ENCODE data around the gene EGFLAM.

The EGFLAM gene

DNA sequence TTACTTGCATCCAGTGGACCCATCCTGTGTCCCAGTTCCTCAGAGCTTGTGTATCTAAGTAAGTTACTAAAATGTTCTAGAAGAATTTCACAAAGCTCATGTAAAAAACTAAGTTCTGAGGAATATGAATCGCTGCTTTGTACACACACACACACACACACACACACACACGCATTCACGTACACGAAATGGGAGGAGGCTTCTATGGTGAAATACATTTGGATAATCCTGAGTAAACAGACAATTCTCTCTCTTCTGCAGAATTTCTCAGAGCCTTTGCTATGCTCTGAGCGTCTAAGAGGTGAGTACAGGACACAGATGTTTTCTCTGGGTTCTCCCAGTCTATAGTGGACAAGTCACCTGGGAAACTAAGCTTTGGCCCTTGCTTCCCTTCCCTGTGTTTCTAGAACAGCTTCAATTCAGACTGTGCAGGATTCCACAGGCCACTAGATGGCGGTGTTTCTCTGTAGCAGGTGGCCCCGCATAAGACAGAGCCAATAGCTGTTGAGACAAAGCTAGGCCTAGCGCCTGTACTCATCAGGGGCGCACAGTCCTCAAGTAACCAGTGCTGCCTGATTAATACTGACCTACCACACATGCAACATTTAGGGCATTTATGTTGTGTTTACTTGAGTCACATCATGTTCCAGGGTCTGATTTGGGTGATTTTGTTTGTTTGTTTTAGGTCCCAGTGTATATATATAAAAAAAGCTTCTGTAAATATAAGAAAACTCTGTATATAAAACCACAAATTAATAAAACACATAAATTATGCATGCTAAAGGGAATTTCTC is 183.3 kb downstream of the EGFLAM start:
- Histone ChIP-seq H3K4me3 (0 out of 2 replicates have a peak overlapping the region, but pooled peaks have one; percentile 13), H3K36me3 (ENCODE audit: insufficient read depth, low read length) (0 out of 2 replicates have a peak, but pooled peaks cover 4% of the 10 kb centered on the region), H3K27ac (peak overlapping the region; percentile 62), H3K9ac (ENCODE audit: insufficient read length) (peak overlapping the region; percentile 48), H3K9me3 (ENCODE audit: low read depth, low read length) (peaks cover 3% of the 10 kb centered on the region; the same call in 1 of the 2 replicates)
- DNase-seq (ENCODE audit: low read depth, low spot score) = peak; percentile 93
- TF ChIP-seq FOXP2 (optimal IDR thresholded peaks at IDR 0.05; ENCODE audit: control extremely low read depth, extremely low read length, insufficient read depth) (peak; percentile 44), EZH2 (IDR thresholded peaks at IDR 0.05) (no peak)

DNA sequence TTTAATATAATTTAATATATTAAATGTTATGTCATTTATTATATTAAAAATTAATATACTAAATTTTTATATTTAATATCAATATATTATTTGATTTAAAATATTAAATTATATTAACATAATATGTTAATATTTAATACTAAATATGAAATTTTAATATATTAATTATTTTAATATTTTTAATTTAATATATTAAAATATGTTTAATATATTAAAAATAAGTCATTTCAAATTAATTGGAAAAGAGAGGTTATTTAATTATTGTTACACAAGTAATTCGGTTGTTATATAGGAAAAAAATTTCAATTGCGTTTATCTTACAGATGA is 183.9 kb downstream of the EGFLAM start:
- Histone ChIP-seq H3K9me3 (ENCODE audit: low read depth, low read length) (peaks cover 3% of the 10 kb centered on the region; the same call in 1 of the 2 replicates), H3K27ac (peak overlapping the region; percentile 73), H3K9ac (ENCODE audit: insufficient read length) (peak overlapping the region; percentile 44), H3K36me3 (ENCODE audit: insufficient read depth, low read length) (peaks cover 8% of the 10 kb centered on the region; the same call in 1 of the 2 replicates), H3K4me3 (no peak overlapping the region)
- no peak for DNase-seq (ENCODE audit: low read depth, low spot score)
- TF ChIP-seq EZH2 (IDR thresholded peaks at IDR 0.05) = no peak
- TF ChIP-seq POLR2AphosphoS5 (IDR thresholded peaks at IDR 0.05; ENCODE audit: borderline replicate concordance, low read depth, low read length) = no peak
- TF ChIP-seq FOXP2 (optimal IDR thresholded peaks at IDR 0.05; ENCODE audit: control extremely low read depth, extremely low read length, insufficient read depth) = no peak

DNA sequence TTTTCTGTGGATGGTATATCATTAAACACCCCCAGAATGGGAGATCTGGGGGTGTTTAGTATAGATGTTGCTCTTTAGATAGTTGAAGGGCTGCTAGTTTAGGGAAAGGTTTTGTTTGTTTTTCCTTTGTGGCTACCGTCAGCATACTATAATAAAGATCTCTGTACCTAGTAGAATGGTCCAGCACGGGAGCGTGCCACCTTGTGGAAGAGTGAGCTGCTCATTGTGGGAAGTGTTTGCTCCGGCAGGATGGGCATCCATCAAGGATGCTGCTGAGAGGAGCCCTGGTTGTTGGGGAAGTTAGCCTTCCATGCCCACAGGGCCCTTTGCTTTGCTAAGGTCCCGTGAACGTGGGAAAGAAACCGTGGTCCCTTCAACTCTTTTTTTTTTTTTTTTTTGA is 185.0 kb downstream of the EGFLAM start:
- no peak overlapping the region for H3K4me3 ChIP-seq
- TF ChIP-seq FOXP2 (optimal IDR thresholded peaks at IDR 0.05; ENCODE audit: control extremely low read depth, extremely low read length, insufficient read depth) (no peak), EZH2 (IDR thresholded peaks at IDR 0.05) (no peak), POLR2AphosphoS5 (IDR thresholded peaks at IDR 0.05; ENCODE audit: borderline replicate concordance, low read depth, low read length) (no peak)
- peaks cover 3% of the 10 kb centered on the region; the same call in 1 of the 2 replicates for H3K9me3 ChIP-seq (ENCODE audit: low read depth, low read length)
- no peak for DNase-seq (ENCODE audit: low read depth, low spot score)
- no peak overlapping the region for H3K9ac ChIP-seq (ENCODE audit: insufficient read length)
- H3K27ac ChIP-seq = peak overlapping the region; percentile 35; the same call in 1 of the 2 replicates
- H3K36me3 ChIP-seq (ENCODE audit: insufficient read depth, low read length) = peaks cover 20% of the 10 kb centered on the region

DNA sequence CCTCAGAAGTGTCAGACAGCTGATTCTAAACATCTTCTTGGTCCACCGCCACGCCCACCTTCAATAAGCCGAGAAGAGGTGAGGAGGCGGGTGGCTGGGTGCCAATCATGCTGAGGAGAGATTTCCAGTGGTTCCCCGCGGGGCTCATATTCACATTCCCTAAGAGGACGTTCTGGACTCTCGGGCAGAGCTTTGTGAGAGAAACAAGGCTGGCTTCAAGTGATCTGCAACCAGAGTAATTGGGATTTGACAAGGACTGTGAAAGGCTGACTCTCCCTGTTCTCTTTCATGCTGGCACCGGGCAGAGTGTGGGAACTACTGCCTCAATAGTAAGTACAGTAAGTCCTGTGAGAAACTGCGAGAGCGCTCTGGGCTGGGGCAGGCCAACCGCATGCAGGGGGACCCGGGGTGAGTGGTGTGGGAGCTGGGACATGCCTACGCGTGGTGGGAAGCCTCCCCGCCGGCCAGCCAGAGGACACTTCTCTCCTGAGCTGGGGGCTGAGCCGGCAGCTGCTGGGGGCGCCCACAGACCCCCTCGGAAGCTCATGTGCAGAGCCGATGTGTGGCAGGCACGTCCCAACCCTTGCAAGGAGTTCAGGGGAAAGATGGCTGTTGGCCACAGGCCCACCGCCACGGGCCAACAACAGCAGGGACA is 187.1 kb downstream of the EGFLAM start:
- DNase-seq (ENCODE audit: low read depth, low spot score) = no peak

DNA sequence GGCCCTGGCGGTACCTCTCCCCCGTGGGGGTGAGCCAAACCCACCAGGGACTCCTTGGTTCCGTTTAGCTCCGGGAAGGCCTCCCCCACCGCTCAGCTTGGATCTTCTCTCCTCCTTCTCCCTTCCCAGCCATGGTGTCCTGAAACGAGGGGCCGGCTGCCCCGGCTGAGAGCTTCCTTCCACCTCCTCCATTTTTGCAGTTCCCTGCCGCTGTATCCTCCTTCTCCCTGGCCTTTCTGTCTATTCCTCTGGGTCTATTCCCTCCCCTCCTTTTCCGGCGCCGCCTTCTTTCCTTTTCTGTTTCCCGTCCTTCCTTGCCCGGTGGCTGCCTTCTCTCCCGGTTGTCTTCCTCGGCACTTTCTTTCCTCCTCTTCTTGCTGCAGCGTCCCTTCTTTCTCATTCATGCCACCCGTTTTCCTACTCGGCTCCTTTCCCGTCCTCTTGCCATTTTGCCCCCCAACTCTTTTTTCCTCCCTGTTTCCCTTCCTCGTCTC is 187.7 kb downstream of the EGFLAM start:
- H3K9me3 ChIP-seq (ENCODE audit: low read depth, low read length) = no peaks in the 10 kb centered on the region
- H3K9ac ChIP-seq (ENCODE audit: insufficient read length) = peak overlapping the region; percentile 96
- H3K4me3 ChIP-seq = peak overlapping the region; percentile 99
- DNase-seq (ENCODE audit: low read depth, low spot score) = no peak
- TF ChIP-seq POLR2AphosphoS5 (IDR thresholded peaks at IDR 0.05; ENCODE audit: borderline replicate concordance, low read depth, low read length) (peak; percentile 62), FOXP2 (optimal IDR thresholded peaks at IDR 0.05; ENCODE audit: control extremely low read depth, extremely low read length, insufficient read depth) (no peak)
- peaks cover 43% of the 10 kb centered on the region for H3K36me3 ChIP-seq (ENCODE audit: insufficient read depth, low read length)
- peak overlapping the region; percentile 83 for H3K27ac ChIP-seq

More for the DNA sequence above, 187.1 kb downstream of the EGFLAM start:
- peak overlapping the region; percentile 96 for H3K9ac ChIP-seq (ENCODE audit: insufficient read length)
- H3K9me3 ChIP-seq (ENCODE audit: low read depth, low read length) = no peaks in the 10 kb centered on the region
- H3K36me3 ChIP-seq (ENCODE audit: insufficient read depth, low read length) = peaks cover 37% of the 10 kb centered on the region
- peak overlapping the region; percentile 99 for H3K4me3 ChIP-seq
- TF ChIP-seq EZH2 (IDR thresholded peaks at IDR 0.05) (no peak), FOXP2 (optimal IDR thresholded peaks at IDR 0.05; ENCODE audit: control extremely low read depth, extremely low read length, insufficient read depth) (peak; percentile 46), POLR2AphosphoS5 (IDR thresholded peaks at IDR 0.05; ENCODE audit: borderline replicate concordance, low read depth, low read length) (peak; percentile 59; the same call in 1 of the 2 replicates)
- H3K27ac ChIP-seq = peak overlapping the region; percentile 83

DNA sequence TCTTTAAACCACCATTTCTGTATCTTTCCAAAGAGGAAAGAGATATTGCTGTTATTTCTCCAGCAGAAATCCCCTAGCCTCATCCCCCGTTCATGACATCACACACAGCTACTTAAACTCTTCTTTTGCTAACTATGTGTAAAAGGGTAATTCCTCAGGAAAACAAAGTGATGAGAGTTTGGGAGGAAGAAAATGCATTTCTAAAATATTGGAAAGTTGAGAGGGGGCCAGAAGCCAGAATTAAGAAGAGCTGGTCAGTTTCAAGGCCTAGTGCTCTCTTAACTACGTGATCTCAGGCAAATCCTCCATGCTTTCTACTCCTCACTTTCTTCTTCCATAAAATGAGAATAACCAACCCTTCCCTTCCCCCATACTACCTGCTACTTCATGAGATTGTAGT is 188.7 kb downstream of the EGFLAM start:
- Histone ChIP-seq H3K36me3 (ENCODE audit: insufficient read depth, low read length) (peaks cover 51% of the 10 kb centered on the region), H3K9me3 (ENCODE audit: low read depth, low read length) (no peaks in the 10 kb centered on the region), H3K9ac (ENCODE audit: insufficient read length) (peak overlapping the region; percentile 96), H3K4me3 (peak overlapping the region; percentile 99), H3K27ac (peak overlapping the region; percentile 83)
- DNase-seq (ENCODE audit: low read depth, low spot score) = no peak
- TF ChIP-seq FOXP2 (optimal IDR thresholded peaks at IDR 0.05; ENCODE audit: control extremely low read depth, extremely low read length, insufficient read depth) = no peak
- TF ChIP-seq EZH2 (IDR thresholded peaks at IDR 0.05) = no peak
- TF ChIP-seq POLR2AphosphoS5 (IDR thresholded peaks at IDR 0.05; ENCODE audit: borderline replicate concordance, low read depth, low read length) = no peak

DNA sequence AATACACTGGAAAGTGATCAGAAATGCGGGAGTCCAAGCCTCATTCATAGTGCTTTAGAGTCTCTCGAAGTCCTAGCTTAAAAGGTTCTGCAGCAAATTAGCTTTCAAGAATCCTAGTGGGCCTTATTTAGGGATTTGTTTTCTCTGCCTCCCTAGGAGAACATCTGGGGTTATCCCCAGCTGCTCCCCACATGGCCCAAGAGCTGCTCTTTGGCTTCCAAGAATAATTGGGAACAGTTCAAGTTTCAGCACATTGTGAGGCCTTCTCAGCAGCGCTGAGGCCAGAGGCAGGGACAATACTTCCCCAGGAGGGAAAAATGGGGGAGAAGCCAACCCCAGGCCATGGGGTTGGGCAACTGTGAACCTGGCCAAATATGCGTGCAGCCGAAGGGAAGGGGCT is 189.4 kb downstream of the EGFLAM start:
- TF ChIP-seq POLR2AphosphoS5 (IDR thresholded peaks at IDR 0.05; ENCODE audit: borderline replicate concordance, low read depth, low read length) = no peak
- TF ChIP-seq EZH2 (IDR thresholded peaks at IDR 0.05) = no peak
- no peak for TF ChIP-seq FOXP2 (optimal IDR thresholded peaks at IDR 0.05; ENCODE audit: control extremely low read depth, extremely low read length, insufficient read depth)
- peak overlapping the region; percentile 99 for H3K4me3 ChIP-seq
- H3K36me3 ChIP-seq (ENCODE audit: insufficient read depth, low read length) = peaks cover 58% of the 10 kb centered on the region
- DNase-seq (ENCODE audit: low read depth, low spot score) = no peak
- H3K9me3 ChIP-seq (ENCODE audit: low read depth, low read length) = no peaks in the 10 kb centered on the region
- H3K9ac ChIP-seq (ENCODE audit: insufficient read length) = no peak overlapping the region
- H3K27ac ChIP-seq = no peak overlapping the region

DNA sequence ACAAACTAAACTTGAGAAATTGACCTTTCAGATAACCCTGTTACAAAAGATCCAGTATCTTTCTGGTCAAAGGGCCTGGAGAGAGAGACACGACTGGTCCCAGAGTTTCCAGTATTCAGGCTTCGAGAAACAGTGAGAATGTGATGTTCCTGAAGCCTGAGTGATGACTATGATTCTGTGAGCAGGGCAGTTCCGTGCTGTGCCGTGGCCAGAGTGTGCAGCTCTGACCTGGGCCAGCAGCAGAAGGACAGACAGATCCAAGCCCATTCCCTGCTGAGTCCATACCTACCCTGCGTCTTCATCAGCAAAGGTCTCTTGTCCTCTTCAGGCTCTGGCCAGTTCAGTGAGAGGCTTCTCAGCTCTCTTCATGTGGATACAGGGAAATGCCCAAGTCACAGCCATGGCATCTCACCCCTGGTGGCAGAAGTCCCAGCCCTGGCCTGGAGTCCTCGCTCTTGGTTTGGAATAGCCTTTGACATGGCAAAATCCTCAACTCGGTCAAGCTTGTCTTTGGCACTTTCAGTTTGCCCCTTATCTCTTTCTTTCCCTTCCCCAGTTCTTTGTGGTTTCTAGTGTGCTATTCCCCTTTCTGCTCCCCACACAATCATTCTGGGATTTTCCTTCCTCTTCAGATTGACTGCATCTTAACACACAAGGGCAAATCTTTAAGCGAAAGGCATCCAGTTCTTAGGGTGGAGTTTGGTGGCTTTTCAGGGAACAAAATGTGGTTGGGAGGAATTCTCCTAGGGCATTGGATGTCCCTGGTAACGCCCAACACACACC is 190.4 kb downstream of the EGFLAM start:
- Histone ChIP-seq H3K27ac (no peak overlapping the region), H3K9ac (ENCODE audit: insufficient read length) (no peak overlapping the region), H3K9me3 (ENCODE audit: low read depth, low read length) (no peaks in the 10 kb centered on the region), H3K4me3 (no peak overlapping the region), H3K36me3 (ENCODE audit: insufficient read depth, low read length) (peaks cover 68% of the 10 kb centered on the region)
- TF ChIP-seq FOXP2 (optimal IDR thresholded peaks at IDR 0.05; ENCODE audit: control extremely low read depth, extremely low read length, insufficient read depth) = no peak
- no peak for TF ChIP-seq EZH2 (IDR thresholded peaks at IDR 0.05)
- no peak for TF ChIP-seq POLR2AphosphoS5 (IDR thresholded peaks at IDR 0.05; ENCODE audit: borderline replicate concordance, low read depth, low read length)
- DNase-seq (ENCODE audit: low read depth, low spot score) = no peak

Data from SK-N-MC (cell line).